ENCODE measurements around the gene DLX1.

- TF ChIP-seq CTCF (IDR thresholded peaks at IDR 0.05) (no peak), POLR2A (IDR thresholded peaks at IDR 0.05) (no peak)
Observed at GRCh38 chr2:172099472-172100079, 14.3 kb downstream of the DLX1 start.

All from uterus (tissue), 2 donors.